GM23338 (cell line): ENCODE data around the gene FBLN2.

Experiments
- CTCF ChIP-seq, 2 experiments: fragments of 200-600 bp in 1 of 2; sonication (generic) in 1 of 2; conservative IDR thresholded peaks; 2 replicates each; pipeline versions ENCODE4 v1.5.1 to v1.6.1; 2016 to 2017; ENCODE audit warnings: antibody characterized with exemption in 2 of 2, low read depth in 2 of 2, mild to moderate bottlenecking in 2 of 2, moderate library complexity in 1 of 2
- ETS1 ChIP-seq: IDR thresholded peaks from 2 replicates; pipeline ENCODE4 v1.6.1; 2016; ENCODE audit warnings: antibody characterized with exemption
- EZH2 ChIP-seq: fragments of 200-600 bp; sonication (generic); IDR thresholded peaks from one replicate; pipeline ENCODE4 v1.8.0; 2017; ENCODE audit warnings: antibody characterized with exemption, mild to moderate bottlenecking, low read depth; ENCODE audit not compliant: unreplicated experiment
- EZH2phosphoT487 ChIP-seq: fragments of 200-600 bp; sonication (generic); IDR thresholded peaks from one replicate; pipeline ENCODE4 v1.8.1; 2018; ENCODE audit warnings: antibody characterized with exemption; ENCODE audit not compliant: unreplicated experiment
- NANOG ChIP-seq: IDR thresholded peaks from 2 replicates; pipeline ENCODE4 v1.6.1; 2016; ENCODE audit warnings: antibody characterized with exemption, borderline replicate concordance
- POLR2AphosphoS5 ChIP-seq: IDR thresholded peaks from 2 replicates; pipeline ENCODE4 v1.6.1; 2016; ENCODE audit warnings: antibody characterized with exemption, low read depth
- REST ChIP-seq: IDR thresholded peaks from one replicate; pipeline ENCODE4 v1.6.1; 2018; ENCODE audit warnings: antibody characterized with exemption; ENCODE audit not compliant: unreplicated experiment
- ZNF114 ChIP-seq: fragments of 250-450 bp; sonication (Bioruptor Pico); IDR thresholded peaks from 2 replicates; pipeline ENCODE4 v1.5.0; 2020; ENCODE audit warnings: mild to moderate bottlenecking, moderate library complexity
- ZNF331 ChIP-seq: fragments of 250-450 bp; sonication (Bioruptor Pico); IDR thresholded peaks from 2 replicates; pipeline ENCODE4 v1.5.0; 2020; ENCODE audit warnings: low read depth, mild to moderate bottlenecking, moderate library complexity
- ZNF462 ChIP-seq: fragments of 250-450 bp; sonication (Bioruptor Pico); IDR thresholded peaks from 2 replicates; pipeline ENCODE4 v1.5.0; 2020; ENCODE audit warnings: mild to moderate bottlenecking, moderate library complexity

- TF ChIP-seq CTCF (conservative IDR thresholded peaks at IDR 0.05; ENCODE audit: low read depth in 2 of 2) (no peak), POLR2AphosphoS5 (no peak), ZNF331 (no peak), ETS1 (no peak), ZNF462 (CRISPR knock-in tag) (no peak), NANOG (no peak), EZH2 (no peak), ZNF114 (CRISPR knock-in tag) (no peak), REST (no peak), EZH2phosphoT487 (no peak)
Measured at GRCh38 chr3:13536432-13536831, 12.5 kb upstream of the FBLN2 start.
